ENCODE measurements around the gene PDGFRA. TPM values are rescaled to one million over a fixed set of nuclear protein-coding genes. Genes with fewer than 3 reads are reported as not detected.

The PDGFRA gene
- polyA plus RNA-seq, 1 donor from 2014 or later: 0.43 TPM

DNA sequence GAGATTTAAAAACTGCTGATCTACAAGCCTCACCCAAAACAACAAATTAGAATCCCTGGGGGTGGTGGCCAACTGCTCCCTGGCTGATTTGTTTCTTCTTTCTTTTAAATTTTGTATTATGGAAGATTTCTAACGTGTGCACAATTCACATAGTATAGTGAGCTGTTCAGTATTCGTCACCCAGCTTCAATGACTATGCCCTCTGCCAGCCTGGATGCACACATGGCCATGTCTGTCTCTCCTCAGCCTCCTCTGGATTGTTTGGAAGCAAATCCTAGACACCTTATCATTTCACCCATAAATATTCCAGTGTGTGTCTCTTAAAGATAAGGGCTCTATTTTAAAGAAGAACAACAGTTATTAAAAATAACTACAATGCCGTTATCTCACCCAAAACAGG is 61.9 kb downstream of the PDGFRA start:
- Histone ChIP-seq H3K27ac (ENCODE audit: low read length) (no peak overlapping the region), H3K27me3 (ENCODE audit: insufficient read depth, low read depth, low read length) (no peaks in the 10 kb centered on the region), H4K20me1 (ENCODE audit: insufficient read depth) (no peaks in the 10 kb centered on the region), H3K4me2 (ENCODE audit: low read length) (no peak overlapping the region), H3K9ac (ENCODE audit: low read length) (no peak overlapping the region), H3K4me3 (ENCODE audit: low read length) (no peak overlapping the region), H3K79me2 (replicated peaks; ENCODE audit: insufficient read depth, low read length) (no peaks in the 10 kb centered on the region), H3K36me3 (ENCODE audit: insufficient read depth, low read length) (no peaks in the 10 kb centered on the region), H3K9me3 (ENCODE audit: low read length) (no peaks in the 10 kb centered on the region), H3K9me2 (ENCODE audit: insufficient read depth, low read length) (no peaks in the 10 kb centered on the region), H2AFZ (ENCODE audit: low read depth, low read length) (no peak overlapping the region), H3F3A (ENCODE audit: insufficient read depth, low read length, poor library complexity, severe bottlenecking) (no peaks in the 10 kb centered on the region)
- TF ChIP-seq, protein P1, sequence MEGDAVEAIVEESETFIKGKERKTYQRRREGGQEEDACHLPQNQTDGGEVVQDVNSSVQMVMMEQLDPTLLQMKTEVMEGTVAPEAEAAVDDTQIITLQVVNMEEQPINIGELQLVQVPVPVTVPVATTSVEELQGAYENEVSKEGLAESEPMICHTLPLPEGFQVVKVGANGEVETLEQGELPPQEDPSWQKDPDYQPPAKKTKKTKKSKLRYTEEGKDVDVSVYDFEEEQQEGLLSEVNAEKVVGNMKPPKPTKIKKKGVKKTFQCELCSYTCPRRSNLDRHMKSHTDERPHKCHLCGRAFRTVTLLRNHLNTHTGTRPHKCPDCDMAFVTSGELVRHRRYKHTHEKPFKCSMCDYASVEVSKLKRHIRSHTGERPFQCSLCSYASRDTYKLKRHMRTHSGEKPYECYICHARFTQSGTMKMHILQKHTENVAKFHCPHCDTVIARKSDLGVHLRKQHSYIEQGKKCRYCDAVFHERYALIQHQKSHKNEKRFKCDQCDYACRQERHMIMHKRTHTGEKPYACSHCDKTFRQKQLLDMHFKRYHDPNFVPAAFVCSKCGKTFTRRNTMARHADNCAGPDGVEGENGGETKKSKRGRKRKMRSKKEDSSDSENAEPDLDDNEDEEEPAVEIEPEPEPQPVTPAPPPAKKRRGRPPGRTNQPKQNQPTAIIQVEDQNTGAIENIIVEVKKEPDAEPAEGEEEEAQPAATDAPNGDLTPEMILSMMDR (IDR thresholded peaks at IDR 0.05; ENCODE audit: poor library complexity, severe bottlenecking): no peak
- TF ChIP-seq MXI1 (conservative IDR thresholded peaks at IDR 0.05; ENCODE audit: poor library complexity, severe bottlenecking): no peak
- TF ChIP-seq, protein P2, sequence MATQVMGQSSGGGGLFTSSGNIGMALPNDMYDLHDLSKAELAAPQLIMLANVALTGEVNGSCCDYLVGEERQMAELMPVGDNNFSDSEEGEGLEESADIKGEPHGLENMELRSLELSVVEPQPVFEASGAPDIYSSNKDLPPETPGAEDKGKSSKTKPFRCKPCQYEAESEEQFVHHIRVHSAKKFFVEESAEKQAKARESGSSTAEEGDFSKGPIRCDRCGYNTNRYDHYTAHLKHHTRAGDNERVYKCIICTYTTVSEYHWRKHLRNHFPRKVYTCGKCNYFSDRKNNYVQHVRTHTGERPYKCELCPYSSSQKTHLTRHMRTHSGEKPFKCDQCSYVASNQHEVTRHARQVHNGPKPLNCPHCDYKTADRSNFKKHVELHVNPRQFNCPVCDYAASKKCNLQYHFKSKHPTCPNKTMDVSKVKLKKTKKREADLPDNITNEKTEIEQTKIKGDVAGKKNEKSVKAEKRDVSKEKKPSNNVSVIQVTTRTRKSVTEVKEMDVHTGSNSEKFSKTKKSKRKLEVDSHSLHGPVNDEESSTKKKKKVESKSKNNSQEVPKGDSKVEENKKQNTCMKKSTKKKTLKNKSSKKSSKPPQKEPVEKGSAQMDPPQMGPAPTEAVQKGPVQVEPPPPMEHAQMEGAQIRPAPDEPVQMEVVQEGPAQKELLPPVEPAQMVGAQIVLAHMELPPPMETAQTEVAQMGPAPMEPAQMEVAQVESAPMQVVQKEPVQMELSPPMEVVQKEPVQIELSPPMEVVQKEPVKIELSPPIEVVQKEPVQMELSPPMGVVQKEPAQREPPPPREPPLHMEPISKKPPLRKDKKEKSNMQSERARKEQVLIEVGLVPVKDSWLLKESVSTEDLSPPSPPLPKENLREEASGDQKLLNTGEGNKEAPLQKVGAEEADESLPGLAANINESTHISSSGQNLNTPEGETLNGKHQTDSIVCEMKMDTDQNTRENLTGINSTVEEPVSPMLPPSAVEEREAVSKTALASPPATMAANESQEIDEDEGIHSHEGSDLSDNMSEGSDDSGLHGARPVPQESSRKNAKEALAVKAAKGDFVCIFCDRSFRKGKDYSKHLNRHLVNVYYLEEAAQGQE (IDR thresholded peaks at IDR 0.05; ENCODE audit: borderline replicate concordance): no peak
- no peak for TF ChIP-seq SMC3 (conservative IDR thresholded peaks at IDR 0.05; ENCODE audit: poor library complexity)

DNA sequence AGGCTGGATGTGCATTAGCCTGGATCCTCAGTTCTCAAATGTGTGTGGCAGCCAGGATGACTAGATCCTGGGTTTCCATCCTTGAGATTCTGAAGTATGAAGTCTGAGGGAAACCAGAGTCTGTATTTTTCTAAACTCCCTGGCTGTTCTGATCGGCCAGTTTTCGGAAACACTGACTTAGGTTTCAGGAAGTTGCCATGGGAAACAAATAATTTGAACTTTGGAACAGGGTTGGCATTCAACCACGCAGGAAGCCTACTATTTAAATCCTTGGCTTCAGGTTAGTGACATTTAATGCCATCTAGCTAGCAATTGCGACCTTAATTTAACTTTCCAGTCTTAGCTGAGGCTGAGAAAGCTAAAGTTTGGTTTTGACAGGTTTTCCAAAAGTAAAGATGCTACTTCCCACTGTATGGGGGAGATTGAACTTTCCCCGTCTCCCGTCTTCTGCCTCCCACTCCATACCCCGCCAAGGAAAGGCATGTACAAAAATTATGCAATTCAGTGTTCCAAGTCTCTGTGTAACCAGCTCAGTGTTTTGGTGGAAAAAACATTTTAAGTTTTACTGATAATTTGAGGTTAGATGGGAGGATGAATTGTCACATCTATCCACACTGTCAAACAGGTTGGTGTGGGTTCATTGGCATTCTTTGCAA is 67.6 kb downstream of the PDGFRA start:
- Histone ChIP-seq H2AFZ (ENCODE audit: low read depth, low read length) (no peak overlapping the region), H3K79me2 (replicated peaks; ENCODE audit: insufficient read depth, low read length) (no peaks in the 10 kb centered on the region), H3K9ac (ENCODE audit: low read length) (no peak overlapping the region), H3K36me3 (ENCODE audit: insufficient read depth, low read length) (no peaks in the 10 kb centered on the region), H3K9me3 (ENCODE audit: low read length) (no peaks in the 10 kb centered on the region), H3K4me3 (ENCODE audit: low read length) (no peak overlapping the region), H3K9me2 (ENCODE audit: insufficient read depth, low read length) (no peaks in the 10 kb centered on the region), H3K4me2 (ENCODE audit: low read length) (no peak overlapping the region), H4K20me1 (ENCODE audit: insufficient read depth) (no peaks in the 10 kb centered on the region), H3K27ac (ENCODE audit: low read length) (no peak overlapping the region), H3F3A (ENCODE audit: insufficient read depth, low read length, poor library complexity, severe bottlenecking) (no peaks in the 10 kb centered on the region), H3K27me3 (ENCODE audit: insufficient read depth, low read depth, low read length) (no peaks in the 10 kb centered on the region)
- TF ChIP-seq TAF1 (IDR thresholded peaks at IDR 0.05; ENCODE audit: low read depth) (no peak), EZH2 (IDR thresholded peaks at IDR 0.05; ENCODE audit: borderline replicate concordance, insufficient read depth, low read length, poor library complexity, severe bottlenecking) (no peak), POLR2AphosphoS5 (IDR thresholded peaks at IDR 0.05) (no peak), MXI1 (conservative IDR thresholded peaks at IDR 0.05; ENCODE audit: poor library complexity, severe bottlenecking) (no peak), RAD21 (conservative IDR thresholded peaks at IDR 0.05) (no peak), SMC3 (conservative IDR thresholded peaks at IDR 0.05; ENCODE audit: poor library complexity) (no peak), EP300 (conservative IDR thresholded peaks at IDR 0.05; ENCODE audit: poor library complexity, severe bottlenecking) (no peak)
- TF ChIP-seq, protein P1 (IDR thresholded peaks at IDR 0.05; ENCODE audit: poor library complexity, severe bottlenecking): no peak
- TF ChIP-seq, protein P2 (IDR thresholded peaks at IDR 0.05; ENCODE audit: borderline replicate concordance): no peak

All from neural cell (in vitro differentiated cells).